Thyroid gland (tissue), 4 donors: ENCODE measurements around the gene ANAPC10.
"Not testable (repeated sequence)": the region's sequence is repeated elsewhere in the genome, so short reads cannot be mapped to it uniquely, and the experiment has no call there.

ENCODE experiments used
- POLR2A ChIP-seq, 2 donors: fragments of 450-650 bp; IDR thresholded peaks; one replicate each; pipeline ENCODE4 v1.6.1; 2017; ENCODE audit warnings: antibody characterized with exemption in 2 of 2, mild to moderate bottlenecking in 2 of 2, moderate library complexity in 1 of 2
- TF ChIP-seq, protein P1 (sequence below), 6 experiments: fragments of 200-600 bp in 3 of 6; fragments of 450-650 bp in 3 of 6; sonication (generic) in 3 of 6; IDR thresholded peaks; one replicate each; pipeline ENCODE4 v1.5.1; 2016 to 2019; ENCODE audit warnings: antibody characterized with exemption in 6 of 6, mild to moderate bottlenecking in 2 of 6, inconsistent platforms in 1 of 6, moderate library complexity in 1 of 6

DNA sequence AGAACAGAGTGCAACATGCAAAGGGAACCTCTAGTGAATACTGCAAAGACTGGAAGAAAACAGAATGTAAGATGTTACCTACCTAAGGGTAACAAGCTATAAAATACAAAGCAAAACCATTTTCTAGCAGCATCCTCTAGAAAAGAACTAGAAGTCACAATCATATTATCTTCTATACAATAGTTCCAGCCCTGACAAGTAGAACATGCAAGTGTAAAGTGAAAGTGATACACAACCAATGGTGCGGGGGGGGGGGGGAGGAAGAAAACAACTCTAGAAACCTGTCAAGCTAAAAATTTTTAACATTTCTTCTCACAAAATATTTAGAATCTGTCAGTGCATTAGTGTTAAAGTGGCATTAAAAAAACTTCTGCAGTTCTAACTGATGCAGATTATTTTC is 38.2 kb upstream of the ANAPC10 start:
- TF ChIP-seq, protein P1, sequence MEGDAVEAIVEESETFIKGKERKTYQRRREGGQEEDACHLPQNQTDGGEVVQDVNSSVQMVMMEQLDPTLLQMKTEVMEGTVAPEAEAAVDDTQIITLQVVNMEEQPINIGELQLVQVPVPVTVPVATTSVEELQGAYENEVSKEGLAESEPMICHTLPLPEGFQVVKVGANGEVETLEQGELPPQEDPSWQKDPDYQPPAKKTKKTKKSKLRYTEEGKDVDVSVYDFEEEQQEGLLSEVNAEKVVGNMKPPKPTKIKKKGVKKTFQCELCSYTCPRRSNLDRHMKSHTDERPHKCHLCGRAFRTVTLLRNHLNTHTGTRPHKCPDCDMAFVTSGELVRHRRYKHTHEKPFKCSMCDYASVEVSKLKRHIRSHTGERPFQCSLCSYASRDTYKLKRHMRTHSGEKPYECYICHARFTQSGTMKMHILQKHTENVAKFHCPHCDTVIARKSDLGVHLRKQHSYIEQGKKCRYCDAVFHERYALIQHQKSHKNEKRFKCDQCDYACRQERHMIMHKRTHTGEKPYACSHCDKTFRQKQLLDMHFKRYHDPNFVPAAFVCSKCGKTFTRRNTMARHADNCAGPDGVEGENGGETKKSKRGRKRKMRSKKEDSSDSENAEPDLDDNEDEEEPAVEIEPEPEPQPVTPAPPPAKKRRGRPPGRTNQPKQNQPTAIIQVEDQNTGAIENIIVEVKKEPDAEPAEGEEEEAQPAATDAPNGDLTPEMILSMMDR (IDR thresholded peaks at IDR 0.05), result not testable (repeated sequence)
- not testable (repeated sequence) for TF ChIP-seq POLR2A (IDR thresholded peaks at IDR 0.05)
